ENCODE measurements around the gene BCL11B. TPM values are rescaled to one million over a fixed set of nuclear protein-coding genes. Genes with fewer than 3 reads are reported as not detected.

BCL11B gene
- total and polyA plus RNA-seq, 10 of the 15 experiments (the other 5 are each of a cell fraction or from before 2014, with no cell fraction given), result 0.38 to 5.5 (median 1.3) TPM

DNA sequence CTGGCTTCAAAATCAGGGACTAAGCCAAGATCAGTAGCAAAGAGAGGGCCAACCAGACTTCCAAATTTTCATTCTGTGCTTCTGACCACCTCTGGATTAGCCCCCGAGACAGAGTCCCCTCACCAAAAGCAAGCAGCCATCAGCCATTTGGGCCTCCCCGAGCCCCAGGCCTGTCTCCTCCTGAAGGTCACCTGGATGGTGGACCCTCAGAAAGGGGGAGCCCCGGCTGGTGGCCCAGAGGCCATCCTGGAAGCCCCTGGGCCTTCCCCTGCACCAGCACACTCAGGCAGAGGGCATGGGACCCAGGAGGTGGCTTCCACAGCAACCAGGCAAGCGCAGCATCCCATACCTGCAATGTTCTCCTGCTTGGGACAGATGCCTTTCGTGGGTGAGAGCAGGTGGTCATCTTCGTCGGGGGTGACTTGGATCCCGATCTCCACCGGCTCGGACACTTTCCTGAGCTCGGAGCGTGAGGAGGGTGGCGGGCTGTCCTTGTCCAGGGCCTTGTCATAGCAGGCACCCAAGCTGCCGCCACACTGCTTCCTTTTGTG is 14.8 kb downstream of the BCL11B start:
- WGBS (ENCODE audit: insufficient coverage, insufficient replicate concordance, low lambda C conversion rate, missing lambda C conversion rate), result 17% methylated on average over 14 of the region's 14 CpGs
- RAD21 ChIA-PET (ENCODE audit: unreplicated experiment), result no interaction called here
- FAIRE-seq (no peak), DNase-seq (ENCODE audit: low read depth, low spot score) (no peak), ATAC-seq (no peak)
- CTCF ChIA-PET, result interaction anchor here (0.7 kb wide), 1 partner anchor 9 kb away, joined by 3 read pairs; no protein-coding TSS in a partner anchor
- no peaks in the 10 kb centered on the region for H3K79me2 ChIP-seq (ENCODE audit: control insufficient read depth, insufficient read depth, low read length)
- no peak overlapping the region for H3K9ac ChIP-seq (ENCODE audit: control insufficient read depth, insufficient read depth, low read length)
- H3K27me3 ChIP-seq (replicated peaks in 1 of 2; ENCODE audit: control insufficient read depth in 2 of 2, insufficient read depth in 2 of 2, low read length in 1 of 2), result peaks cover 0 to 6% of the 10 kb centered on the region in 2 experiments; a peak in 3 of 4 replicates
- no peak overlapping the region for H2AFZ ChIP-seq (ENCODE audit: control insufficient read depth, low read depth, low read length)
- in situ Hi-C loops (cut with MboI) (loop anchor here (25.0 kb wide), 1 partner anchor 1120 kb away; no protein-coding TSS in a partner anchor), intact Hi-C loops (cut with micrococcal nuclease; ENCODE audit: unreplicated experiment) (no loop called here)
- BruUV-seq (replicated peaks), result no TSS peak
- no peaks in the 10 kb centered on the region for H3K9me3 ChIP-seq (replicated peaks; ENCODE audit: control insufficient read depth, insufficient read depth, low read length)
- H3K4me3 ChIP-seq, result no peak overlapping the region
- no peak overlapping the region for H3K4me2 ChIP-seq (ENCODE audit: control insufficient read depth, insufficient read depth)
- SMC1A ChIA-PET (ENCODE audit: uncharacterized antibody, unreplicated experiment), result interaction anchor here (0.6 kb wide), 1 partner anchor 1034 kb away, joined by 3 read pairs; no protein-coding TSS in a partner anchor
- H3K27ac ChIP-seq (ENCODE audit: control insufficient read depth, insufficient read depth), result no peak overlapping the region
- TF ChIP-seq, protein P1, sequence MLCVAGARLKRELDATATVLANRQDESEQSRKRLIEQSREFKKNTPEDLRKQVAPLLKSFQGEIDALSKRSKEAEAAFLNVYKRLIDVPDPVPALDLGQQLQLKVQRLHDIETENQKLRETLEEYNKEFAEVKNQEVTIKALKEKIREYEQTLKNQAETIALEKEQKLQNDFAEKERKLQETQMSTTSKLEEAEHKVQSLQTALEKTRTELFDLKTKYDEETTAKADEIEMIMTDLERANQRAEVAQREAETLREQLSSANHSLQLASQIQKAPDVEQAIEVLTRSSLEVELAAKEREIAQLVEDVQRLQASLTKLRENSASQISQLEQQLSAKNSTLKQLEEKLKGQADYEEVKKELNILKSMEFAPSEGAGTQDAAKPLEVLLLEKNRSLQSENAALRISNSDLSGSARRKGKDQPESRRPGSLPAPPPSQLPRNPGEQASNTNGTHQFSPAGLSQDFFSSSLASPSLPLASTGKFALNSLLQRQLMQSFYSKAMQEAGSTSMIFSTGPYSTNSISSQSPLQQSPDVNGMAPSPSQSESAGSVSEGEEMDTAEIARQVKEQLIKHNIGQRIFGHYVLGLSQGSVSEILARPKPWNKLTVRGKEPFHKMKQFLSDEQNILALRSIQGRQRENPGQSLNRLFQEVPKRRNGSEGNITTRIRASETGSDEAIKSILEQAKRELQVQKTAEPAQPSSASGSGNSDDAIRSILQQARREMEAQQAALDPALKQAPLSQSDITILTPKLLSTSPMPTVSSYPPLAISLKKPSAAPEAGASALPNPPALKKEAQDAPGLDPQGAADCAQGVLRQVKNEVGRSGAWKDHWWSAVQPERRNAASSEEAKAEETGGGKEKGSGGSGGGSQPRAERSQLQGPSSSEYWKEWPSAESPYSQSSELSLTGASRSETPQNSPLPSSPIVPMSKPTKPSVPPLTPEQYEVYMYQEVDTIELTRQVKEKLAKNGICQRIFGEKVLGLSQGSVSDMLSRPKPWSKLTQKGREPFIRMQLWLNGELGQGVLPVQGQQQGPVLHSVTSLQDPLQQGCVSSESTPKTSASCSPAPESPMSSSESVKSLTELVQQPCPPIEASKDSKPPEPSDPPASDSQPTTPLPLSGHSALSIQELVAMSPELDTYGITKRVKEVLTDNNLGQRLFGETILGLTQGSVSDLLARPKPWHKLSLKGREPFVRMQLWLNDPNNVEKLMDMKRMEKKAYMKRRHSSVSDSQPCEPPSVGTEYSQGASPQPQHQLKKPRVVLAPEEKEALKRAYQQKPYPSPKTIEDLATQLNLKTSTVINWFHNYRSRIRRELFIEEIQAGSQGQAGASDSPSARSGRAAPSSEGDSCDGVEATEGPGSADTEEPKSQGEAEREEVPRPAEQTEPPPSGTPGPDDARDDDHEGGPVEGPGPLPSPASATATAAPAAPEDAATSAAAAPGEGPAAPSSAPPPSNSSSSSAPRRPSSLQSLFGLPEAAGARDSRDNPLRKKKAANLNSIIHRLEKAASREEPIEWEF (IDR thresholded peaks at IDR 0.05; ENCODE audit: insufficient replicate concordance, low read depth, low read length), result no peak
- TF ChIP-seq MEF2A (IDR thresholded peaks at IDR 0.05; ENCODE audit: insufficient read depth, low read depth, low read length), result no peak
- TF ChIP-seq WRNIP1 (IDR thresholded peaks at IDR 0.05; ENCODE audit: borderline replicate concordance, low read depth, low read length), result no peak
- TF ChIP-seq NR2C2 (IDR thresholded peaks at IDR 0.05; ENCODE audit: borderline replicate concordance, control insufficient read depth, insufficient read length, low read depth), result no peak
- TF ChIP-seq, protein P2, sequence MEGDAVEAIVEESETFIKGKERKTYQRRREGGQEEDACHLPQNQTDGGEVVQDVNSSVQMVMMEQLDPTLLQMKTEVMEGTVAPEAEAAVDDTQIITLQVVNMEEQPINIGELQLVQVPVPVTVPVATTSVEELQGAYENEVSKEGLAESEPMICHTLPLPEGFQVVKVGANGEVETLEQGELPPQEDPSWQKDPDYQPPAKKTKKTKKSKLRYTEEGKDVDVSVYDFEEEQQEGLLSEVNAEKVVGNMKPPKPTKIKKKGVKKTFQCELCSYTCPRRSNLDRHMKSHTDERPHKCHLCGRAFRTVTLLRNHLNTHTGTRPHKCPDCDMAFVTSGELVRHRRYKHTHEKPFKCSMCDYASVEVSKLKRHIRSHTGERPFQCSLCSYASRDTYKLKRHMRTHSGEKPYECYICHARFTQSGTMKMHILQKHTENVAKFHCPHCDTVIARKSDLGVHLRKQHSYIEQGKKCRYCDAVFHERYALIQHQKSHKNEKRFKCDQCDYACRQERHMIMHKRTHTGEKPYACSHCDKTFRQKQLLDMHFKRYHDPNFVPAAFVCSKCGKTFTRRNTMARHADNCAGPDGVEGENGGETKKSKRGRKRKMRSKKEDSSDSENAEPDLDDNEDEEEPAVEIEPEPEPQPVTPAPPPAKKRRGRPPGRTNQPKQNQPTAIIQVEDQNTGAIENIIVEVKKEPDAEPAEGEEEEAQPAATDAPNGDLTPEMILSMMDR (IDR thresholded peaks at IDR 0.05 in 2 of 3, conservative IDR thresholded peaks at IDR 0.05 in 1 of 3; ENCODE audit: control insufficient read depth in 2 of 3, extremely low read depth in 1 of 3, insufficient read depth in 1 of 3, low read depth in 3 of 3, low read length in 3 of 3), result no peak
- no peak for TF ChIP-seq NFXL1 (IDR thresholded peaks at IDR 0.05; ENCODE audit: borderline replicate concordance)
- no peak for TF ChIP-seq STAT1 (conservative IDR thresholded peaks at IDR 0.05)
- no peaks in the 10 kb centered on the region for H4K20me1 ChIP-seq (ENCODE audit: control insufficient read depth, insufficient read depth)
- no peaks in the 10 kb centered on the region for H3K4me1 ChIP-seq (ENCODE audit: control insufficient read depth, insufficient read depth, low read length)
- POLR2A ChIA-PET, result no interaction called here
- H3K36me3 ChIP-seq (ENCODE audit: control insufficient read depth in 2 of 2, insufficient read depth in 2 of 2, low read length in 1 of 2), result no peaks in the 10 kb centered on the region; a peak in 1 of 4 replicates
